Pulmonary artery endothelial cell (primary cell): ENCODE results near the gene FTO. TPM values are rescaled to one million over a fixed set of nuclear protein-coding genes. Genes with fewer than 3 reads are reported as not detected.

ENCODE experiments used
- DNase-seq: peaks from one replicate; pipeline ENCODE4 v3.0.0-alpha.2; 2011; ENCODE audit warnings: low read depth, low spot score
- total RNA-seq: library from RNA; depleted of rRNA; stranded (reverse); fragments of >200 nt; gene quantifications from 2 replicates; pipeline ENCODE4 v1.2.3, GENCODE V29; 2014

Gene FTO
- total RNA-seq, 1 donor from 2014 or later, result 57.4 TPM

DNA sequence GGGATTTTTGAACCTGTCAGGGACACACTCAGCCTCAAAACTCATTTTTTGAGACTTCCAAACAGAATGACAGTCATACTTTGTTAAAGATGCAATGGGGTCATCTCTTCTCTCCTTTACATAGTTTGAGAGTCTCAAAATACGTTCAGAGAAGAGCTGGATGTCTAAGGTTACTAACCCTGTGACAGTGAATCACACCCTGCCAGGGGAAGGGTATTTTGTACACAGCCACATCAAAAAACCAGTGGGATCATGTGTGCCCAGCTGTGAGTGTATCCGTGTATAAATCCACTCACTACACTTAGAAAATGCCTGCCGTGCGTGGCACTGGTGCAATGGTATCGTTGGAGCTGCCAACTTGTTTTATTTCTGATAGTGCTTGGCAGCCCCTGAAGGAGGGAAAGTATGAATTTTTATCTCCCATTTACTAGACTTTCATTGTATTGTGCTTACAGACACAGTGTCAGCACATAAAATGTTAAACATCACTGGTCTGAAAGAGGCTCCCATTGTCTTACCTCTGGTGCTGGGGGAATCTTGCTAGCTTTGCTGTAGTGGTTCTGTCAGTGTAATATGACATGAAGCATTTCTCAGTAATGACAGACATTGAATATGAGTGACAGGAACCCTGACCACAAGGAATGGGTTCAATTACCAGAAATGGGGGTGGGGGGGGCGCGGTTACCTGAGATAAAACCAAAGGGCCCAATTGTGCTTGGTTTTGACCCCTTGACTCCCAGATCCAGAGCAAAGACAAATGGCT lies 256.3 kb downstream of the FTO start:
- no peak for DNase-seq

GRCh38 chr16:53960954-53961616 lies 257.1 kb downstream of the FTO start:
- DNase-seq, result no peak

DNA sequence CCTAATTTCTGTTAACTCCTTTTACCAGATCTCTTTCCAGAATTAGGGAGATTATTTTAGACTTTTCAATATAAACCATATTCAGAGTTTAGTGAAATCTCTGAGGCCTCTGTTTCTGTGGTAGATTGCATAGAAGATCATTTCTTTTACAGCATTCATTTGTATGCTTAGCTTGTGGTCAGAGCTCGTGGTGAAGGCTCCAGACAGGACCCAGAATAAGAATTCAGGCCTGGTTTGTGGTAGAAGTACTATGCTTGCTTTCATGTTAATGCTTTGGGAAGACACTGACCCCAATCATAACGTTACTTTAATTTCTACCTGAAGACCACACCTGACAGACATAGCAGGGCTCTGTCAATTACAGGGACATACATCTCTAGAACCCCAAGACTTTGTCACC lies 258.1 kb downstream of the FTO start:
- no peak for DNase-seq

GRCh38 chr16:53964145-53964790 lies 260.3 kb downstream of the FTO start:
- no peak for DNase-seq

GRCh38 chr16:53966821-53967571 lies 263.0 kb downstream of the FTO start:
- DNase-seq, result no peak

- DNase-seq, result no peak
These were observed 263.6 kb downstream of the FTO start for GRCh38 chr16:53967572-53967971.

DNA sequence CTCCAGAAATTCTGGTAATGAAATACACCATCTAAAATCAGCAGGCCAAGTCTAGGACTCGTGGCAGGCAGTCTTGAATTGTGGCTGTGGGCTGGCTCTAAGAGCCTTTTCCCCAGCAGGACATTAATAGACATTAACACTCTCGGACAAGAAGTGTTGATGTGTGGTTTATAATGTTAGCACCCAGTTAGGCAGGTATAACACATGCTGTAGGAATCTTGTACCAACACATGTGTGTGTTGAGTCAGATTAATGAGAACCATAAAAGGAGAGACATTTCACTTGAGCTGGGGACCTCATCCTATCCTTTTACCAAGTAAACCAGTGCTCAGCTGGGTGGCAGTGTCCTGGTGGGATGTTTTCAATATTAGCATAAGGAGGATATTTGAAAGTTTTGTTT lies 264.5 kb downstream of the FTO start:
- no peak for DNase-seq

- DNase-seq, result no peak
These were observed 264.9 kb downstream of the FTO start for GRCh38 chr16:53968896-53969295.

DNA sequence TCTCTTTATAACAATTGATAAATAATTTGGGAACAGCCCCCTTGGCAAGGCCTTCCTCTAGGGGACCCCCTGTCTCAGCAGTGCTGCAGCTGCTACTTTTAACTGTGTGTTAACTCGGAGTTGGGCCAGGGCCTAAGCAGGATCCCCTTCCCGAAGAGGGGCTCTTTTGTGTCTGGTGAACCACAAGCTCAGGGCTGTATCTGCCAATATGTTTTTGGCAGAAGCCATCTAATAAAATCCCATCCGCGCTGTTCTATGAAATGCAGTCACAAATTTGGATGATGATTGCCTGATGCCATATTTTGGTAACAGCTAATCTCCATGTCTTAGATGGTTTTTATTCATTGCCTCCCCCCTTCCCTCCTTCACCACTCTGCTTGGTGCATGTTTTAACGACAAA lies 267.7 kb downstream of the FTO start:
- no peak for DNase-seq

DNA sequence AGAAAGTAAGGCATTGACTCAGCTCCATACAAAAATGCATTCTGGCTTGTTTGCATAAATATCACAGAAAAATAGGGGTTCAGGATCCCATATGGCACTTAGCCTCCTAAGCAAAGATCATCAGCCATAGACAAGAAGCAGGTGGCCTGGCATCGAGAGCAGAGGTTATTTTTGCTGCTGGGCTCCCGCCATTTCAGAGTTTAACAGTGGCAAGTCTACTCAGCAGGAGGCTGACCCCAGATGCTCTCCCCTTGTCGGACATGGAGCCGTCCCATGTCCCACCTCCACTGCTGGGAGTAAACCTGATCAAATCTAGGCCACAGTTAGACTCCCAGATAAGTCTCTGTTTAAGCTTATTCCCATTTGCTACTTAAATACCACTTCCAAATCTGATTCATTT lies 269.1 kb downstream of the FTO start:
- no peak for DNase-seq

GRCh38 chr16:53974484-53975080 lies 270.6 kb downstream of the FTO start:
- no peak for DNase-seq

GRCh38 chr16:53980675-53981074 lies 276.7 kb downstream of the FTO start:
- no peak for DNase-seq

DNA sequence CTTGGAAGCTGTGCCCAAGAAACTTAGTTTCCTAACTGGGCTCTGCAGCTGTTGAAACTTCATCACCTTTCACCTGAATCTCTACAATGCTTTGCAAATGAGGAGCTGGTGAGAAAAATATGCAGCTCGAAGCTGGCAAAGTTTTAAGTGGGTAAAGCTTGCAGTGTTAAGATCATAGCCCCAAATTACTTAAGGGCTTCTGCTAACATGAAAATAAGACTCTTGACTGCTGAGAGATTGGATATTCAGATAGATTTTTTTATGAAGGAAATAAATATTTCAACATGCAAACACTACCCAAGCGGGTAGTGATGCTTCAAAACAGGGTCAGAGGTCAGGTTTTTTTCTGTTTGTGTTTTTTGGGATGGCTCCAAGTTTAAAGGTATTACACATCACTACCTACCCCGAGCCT lies 278.7 kb downstream of the FTO start:
- DNase-seq, result no peak

- DNase-seq, result no peak
These were observed 281.0 kb downstream of the FTO start for GRCh38 chr16:53984936-53985335.

DNA sequence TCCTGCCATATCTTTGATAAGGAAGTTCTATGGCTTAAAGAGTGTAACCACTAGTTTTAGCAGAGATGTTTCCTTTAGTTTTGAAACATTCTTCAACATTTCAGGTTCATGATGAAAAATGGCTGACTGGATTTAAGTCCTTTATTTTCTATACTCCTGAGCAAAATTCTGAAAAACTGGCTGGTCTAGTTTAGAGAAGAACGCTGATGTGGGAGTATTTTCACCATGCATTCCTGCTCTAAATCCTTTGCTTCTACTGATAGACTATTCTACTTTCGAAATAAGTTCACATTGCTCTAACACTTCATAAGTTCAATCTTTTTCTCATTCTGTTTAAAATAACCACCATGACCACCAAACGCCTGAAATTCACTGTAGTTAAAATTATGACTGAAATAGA lies 281.9 kb downstream of the FTO start:
- DNase-seq, result no peak

DNA sequence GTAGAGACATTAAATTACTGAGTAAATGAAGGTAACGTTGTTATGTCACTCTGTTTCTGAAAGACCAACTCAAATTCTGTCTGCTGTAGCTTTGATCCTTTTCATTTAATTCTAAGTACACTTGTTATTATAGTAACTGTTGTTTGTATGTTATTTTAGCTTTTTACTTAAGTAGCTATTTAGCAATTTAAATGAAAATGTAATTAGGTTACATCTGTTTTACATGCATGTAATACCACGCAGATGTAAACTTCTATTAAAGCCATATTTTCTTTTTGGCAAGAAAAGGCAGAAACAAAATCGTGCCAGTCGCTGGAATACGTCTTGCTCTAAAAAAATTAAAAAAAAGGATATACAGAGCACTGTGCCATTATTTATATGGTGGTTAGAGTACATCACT lies 282.8 kb downstream of the FTO start:
- DNase-seq, result no peak

- DNase-seq, result no peak
These were observed 284.2 kb downstream of the FTO start for GRCh38 chr16:53988136-53988535.

DNA sequence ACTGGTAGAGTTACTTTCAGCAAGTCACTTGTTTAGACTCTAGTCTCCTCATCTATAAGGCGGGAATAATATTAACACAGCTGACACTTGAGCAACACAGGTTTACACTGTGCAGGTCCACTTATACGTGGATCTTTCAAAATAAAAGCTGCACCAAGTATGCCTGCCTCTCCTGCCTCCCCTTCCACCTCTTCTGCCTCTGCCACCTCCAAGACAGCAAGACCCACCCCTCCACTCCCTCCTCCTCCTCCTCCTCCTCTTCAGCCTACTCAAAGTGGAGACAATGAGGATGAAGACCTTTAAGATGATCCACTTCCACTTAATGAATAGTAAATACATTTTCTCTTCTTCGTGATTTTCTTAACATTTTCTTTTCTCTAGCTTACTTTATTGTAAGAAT lies 285.6 kb downstream of the FTO start:
- no peak for DNase-seq

- no peak for DNase-seq
These were observed 287.9 kb downstream of the FTO start for GRCh38 chr16:53991754-53992378.

DNA sequence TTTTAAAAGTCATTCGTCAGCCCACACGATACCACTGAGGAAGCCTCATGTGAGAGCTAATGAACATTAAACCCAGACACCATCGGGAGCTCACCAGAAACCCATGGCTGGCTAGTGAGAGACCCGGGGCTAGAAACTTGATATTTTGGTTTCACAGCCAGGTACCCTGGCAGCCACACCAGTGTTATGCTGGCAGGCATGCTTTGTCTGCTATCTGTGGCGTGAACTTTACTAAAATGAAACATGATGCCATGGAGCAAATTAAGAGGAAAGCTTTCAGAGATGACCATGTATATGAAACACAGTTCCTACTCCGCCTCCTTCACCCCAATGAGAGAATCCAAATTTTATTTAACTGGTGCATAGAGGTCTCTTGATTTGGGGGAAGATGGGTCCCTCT lies 291.4 kb downstream of the FTO start:
- no peak for DNase-seq

DNA sequence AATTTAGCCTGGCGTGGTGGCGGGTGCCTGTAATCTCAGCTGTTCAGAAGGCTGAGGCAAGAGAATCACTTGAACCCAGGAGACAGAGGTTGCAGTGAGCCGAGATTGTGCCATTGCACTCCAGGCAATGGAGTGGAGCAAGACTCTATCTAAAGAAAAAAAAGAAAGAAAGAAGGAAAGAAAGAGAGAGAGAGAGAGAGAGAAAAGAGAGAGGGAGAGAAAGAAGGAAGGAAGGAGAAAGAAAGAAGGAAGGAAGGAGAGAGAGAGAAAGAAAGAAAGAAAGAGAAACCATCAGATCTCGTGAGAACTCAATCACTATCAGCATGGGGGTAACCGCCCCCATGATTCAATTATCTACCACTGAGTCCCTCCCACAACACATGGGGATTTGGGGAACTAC lies 293.0 kb downstream of the FTO start:
- no peak for DNase-seq
